ENCODE results near the gene AMOTL2.

The AMOTL2 gene

DNA sequence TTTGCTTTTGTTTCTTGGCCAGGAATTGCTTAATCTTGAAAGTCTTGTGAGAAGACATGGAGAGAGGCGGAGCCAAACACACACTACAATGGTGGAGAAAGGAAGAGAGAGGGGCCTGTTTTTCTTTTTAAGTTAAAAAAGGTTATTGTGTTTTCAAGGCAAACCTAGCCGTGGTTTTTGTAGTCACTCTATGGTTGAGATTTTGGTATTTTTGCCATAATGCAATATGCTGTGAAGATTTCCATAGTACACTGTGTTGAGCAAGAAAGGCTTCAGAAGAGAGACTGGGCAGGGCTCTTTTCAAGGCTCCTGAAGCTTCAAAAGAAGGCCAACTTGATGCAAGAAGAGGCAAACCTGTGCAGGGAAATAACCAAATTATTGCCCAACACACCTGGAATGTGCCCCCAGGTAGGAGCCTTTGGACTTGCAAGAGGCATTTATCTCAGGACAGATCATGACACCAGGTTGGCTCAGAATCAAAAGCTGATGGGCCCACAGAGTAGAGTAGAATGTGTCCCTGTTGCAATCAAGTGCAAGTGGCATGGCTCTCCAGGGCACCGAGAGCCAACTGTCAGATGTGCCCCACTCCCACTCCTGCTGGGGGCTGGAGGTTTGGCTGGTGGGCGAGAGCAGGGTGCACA lies 22.1 kb downstream of the AMOTL2 start:
- no peak for DNase-seq (ENCODE audit: low spot score)

DNA sequence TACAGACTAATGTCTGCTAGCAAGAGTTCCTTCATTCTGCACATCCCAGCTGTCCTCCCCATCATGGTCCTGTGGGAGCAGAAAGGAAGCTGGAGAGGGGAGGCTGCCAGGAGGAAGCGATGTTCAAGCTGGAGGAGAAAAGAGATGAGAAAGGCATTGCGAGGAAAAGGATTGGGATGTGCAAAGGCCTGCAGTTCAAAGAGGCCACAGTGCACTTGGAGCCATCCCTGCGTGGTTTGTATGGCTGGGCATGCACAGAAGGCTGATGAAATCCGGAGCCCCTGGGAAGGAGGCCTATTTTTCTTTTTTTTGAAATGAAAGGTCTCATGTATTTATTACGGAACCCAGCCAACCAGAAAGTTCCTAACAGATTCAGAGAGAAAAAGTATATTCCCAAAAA lies 22.8 kb downstream of the AMOTL2 start:
- no peak for DNase-seq (ENCODE audit: low spot score)

DNA sequence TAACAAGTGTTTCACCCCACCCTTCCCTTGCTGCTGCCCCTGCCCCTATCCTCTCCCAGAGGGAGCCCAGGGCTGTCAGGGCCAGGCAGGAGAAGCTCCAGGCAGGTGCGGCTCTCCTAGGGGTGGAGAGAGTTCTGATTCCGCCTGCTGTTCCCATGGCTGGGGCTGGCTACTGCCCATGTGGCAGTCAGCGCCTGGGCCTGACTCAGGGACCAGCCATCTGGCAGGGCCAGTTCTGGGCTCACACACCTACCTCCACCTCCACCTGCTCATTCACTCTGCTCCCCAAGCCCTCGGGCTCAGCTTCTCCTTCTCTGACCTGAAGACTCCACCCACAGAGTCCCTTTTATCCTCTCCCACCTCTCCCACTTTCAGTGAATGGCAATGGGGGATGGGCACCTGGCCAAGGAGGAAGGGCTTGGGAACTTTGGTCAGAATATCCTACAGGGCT lies 23.4 kb downstream of the AMOTL2 start:
- DNase-seq (ENCODE audit: low spot score), result no peak

DNA sequence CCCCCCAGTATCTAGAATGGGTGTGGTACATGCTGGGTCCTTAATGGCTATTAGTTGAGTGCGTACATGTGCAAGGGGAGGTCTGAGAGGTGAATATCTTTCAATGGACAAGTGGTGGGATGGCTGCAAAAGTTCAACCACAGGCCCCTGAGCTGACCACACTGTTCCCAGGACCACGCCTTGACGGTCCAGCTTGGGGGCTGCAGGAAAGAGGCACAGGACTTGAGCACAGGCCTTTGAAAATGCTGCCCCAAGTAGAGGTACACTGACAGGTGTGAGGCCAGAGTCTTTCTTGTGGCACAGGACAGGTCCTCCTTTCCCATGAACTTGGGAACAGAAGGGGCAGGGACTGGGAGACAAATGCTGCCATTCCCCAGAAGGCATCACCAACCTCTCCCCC lies 24.0 kb downstream of the AMOTL2 start:
- no peak for DNase-seq (ENCODE audit: low spot score)

DNA sequence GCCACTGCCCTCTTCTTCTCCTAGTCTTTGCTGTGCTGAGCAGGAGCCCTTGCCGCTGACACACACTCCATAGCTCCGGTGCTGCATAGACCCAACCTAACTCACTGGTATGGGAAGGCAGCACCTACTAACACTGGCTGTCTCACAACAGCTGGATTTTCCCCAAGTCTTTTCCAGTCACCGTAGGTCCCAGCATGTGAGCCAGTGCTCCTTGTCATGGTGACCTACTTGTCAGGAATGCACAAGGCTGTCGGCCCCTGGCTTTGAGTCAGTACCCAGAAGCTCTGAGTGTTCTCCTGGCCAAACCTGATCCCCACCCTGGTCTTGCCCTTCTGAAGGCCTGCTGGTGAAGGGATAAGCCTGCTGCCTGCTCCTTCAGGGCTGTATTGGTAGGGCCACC lies 25.7 kb downstream of the AMOTL2 start:
- no peak for DNase-seq (ENCODE audit: low spot score)

DNA sequence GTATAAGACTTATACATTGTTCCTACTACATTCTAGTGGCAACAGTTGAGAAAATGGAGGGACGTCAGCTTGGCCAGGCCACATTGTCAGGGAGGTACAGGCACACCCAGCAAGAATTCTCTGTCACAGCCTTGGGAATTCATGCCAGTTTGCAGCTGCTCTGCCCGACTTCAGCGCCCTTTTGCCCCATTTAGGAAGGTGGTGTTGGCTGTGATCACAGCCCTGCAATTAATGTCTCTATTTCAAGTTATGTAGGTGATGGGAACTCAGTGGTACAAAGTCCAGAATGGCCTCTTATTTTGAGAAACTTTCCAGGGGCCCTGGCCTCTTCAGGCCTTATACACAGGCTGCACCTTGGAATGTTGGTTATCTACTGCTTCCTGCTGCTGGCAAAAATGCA lies 26.7 kb downstream of the AMOTL2 start:
- DNase-seq (ENCODE audit: low spot score), result no peak

DNA sequence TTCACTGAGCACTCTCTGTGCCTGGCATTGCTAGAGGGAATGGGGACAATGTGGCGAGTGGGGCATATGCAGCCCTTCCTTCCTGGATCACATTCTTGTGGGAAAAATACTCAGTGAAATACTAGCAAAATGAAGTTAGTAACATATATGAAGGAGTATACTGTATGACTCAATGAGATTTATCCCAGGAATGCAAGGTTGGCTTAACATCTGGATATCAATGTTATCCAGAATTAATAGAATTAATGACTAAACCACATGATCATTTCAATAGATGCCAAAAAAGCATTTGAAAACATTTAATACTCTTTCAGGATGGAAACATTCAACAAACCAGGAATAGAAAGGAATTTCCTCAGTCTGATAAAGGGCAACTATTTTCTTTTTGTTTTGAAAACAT lies 27.5 kb downstream of the AMOTL2 start:
- no peak for DNase-seq (ENCODE audit: low spot score)

DNA sequence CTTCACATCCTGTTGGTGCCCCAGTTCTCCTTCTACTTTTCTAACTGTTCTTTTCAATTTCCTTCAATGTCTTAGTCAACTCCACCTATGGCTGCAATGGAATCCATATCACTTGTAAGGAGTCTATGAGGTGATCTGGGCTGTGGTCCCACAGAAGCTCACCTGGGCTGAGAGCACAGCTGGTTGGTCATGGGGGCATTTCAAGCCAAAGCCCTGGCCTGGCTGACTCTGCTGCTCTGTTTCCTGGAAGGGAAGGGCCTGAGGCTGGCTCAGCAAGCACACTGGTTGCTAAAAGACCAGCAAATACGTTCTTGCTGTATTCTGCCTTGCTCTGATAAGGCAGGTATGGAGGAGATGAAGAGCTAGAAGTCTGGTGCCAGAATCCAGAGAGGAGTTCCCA lies 29.0 kb downstream of the AMOTL2 start:
- DNase-seq (ENCODE audit: low spot score), result no peak

DNA sequence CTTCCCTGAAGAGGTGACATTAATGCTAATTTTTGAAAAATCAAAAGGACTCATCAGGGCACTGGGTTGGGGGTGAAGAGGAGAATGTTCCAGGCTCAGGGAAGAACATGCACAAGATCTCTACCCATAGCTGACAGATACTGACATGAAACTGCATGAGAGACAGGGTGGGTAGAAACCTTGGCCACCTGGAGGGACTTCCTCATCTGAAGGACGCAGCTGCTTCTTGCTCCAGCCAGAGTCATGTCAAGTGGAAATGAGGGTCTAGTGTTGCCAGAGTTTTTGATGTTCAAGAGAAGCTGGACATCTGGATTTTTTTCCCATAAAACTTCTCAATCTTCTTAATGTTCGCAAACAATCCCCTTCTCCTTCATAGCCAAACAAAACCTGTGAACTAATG lies 29.7 kb downstream of the AMOTL2 start:
- no peak for DNase-seq (ENCODE audit: low spot score)

DNA sequence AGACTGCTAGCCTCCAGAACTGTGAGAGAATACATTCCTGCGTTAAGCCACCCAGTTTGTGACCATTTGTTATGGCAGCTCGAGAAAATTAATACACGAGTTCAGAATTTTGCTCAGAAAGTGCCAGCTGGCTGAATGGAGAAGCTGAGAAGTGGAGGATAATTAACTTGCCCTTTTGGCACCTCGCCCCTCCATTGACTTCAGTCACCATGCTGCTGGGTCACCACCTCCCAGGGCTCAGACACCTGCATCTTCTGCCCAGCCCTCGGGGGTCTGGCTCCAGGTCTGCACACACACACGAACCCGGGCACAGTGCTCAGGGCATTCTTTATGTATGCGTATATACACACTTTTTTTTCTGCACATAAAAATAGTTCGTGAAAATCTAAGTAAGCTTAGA lies 32.0 kb downstream of the AMOTL2 start:
- DNase-seq (ENCODE audit: low spot score), result no peak

DNA sequence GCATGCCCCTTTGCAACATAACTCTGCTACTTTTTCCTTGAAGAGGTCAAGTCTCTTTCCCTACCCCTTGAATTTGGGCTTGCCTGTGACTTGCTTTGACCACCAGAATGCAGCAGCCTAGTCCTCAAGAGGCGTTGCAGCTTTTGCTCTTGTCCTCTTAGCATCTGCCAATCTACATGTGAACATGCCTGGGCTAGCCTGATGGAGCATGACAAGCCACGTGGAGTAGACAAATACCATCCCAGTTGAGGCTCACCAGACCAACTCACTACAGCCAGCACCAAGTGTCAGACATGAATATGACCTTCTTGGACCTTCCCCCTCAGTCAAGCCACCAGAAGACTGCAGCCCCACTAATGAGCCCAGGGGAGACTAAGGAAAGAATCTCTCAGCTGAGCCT lies 32.9 kb downstream of the AMOTL2 start:
- no peak for DNase-seq (ENCODE audit: low spot score)

DNA sequence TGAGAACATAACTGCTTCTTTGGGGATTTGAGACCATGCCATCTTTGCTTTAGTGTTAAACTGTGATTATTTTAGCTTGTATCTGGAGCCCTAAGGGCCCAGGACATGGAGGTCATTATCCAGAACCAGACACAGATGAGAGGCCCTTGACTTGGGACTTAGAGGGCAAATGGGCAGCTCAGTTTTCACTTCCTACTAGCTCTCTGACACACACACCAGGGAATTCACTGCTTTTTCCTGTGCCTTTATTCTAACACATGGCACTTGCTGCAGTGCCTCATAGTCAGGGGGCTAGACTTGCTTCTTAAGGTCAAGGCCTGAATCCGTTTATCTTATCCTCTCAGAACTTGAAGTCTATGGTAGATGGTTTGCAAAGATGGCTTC lies 33.3 kb downstream of the AMOTL2 start:
- DNase-seq (ENCODE audit: low spot score), result no peak

DNA sequence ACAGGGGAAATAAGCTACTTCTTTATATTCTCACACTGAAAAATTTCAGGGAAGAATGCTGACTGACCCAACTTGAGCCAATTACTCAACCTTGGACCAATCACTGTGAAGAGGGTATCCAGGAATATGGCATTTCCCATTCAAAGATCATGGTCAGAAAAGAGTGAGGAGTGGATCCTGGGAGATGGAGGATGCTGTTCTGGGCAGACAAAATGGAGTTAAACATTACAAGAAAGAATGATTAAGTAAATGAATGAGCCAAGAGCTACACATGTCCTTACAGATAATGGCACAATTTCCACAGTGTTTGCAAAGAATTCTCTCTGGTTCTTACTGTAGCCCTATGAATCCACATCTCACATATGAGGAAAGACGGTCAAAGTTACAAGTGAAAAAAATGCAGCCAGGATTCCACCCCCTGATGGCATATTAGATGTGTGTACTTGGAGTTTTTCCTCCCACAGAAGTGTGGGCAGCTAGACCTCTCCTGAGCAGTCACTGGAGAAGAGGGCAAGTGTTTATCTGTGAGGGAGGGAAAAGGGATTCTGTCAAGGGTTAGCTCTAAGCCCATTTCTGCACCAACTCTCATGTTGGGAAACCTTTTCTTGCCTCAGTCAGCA lies 33.8 kb downstream of the AMOTL2 start:
- no peak for DNase-seq (ENCODE audit: low spot score)

DNA sequence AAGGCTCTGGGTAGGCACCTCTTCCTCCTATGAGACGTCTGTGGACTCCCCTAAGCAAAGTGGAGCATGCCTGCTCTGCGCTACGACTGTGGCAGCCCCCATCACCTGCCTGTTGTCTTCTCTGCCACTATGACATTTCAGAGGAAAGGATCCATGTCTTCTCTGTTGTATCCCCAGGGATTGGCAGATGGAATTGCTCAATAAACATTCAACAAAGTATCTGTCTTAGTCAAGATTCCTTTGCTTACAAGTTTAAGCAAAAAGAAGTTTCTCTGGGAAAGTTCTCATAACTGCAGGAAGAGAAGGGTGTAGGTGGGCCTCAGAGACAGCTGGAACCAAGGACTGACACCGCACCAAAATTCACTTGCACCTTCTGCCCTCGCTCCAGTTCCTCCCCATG lies 34.3 kb downstream of the AMOTL2 start:
- DNase-seq (ENCODE audit: low spot score), result no peak

DNA sequence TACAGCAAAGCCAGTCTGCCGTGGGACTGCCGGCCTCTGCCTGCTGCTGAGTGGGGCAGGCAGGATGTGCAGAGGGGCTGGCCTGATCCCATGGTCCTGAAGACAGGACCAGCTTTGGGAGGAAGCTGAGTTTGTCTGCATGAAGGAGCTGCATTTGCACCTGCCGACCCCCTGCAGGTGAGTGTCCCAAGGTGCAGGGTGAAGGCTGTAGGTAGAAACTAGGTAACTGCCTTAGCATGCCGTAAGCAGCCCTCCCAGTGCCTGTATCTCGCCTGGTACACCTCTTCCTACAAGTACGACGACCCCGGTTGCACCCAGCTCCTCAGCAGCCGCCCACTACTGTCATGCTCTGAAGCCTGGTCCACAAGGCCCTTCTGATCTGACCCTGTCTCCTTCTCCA lies 34.9 kb downstream of the AMOTL2 start:
- DNase-seq (ENCODE audit: low spot score), result no peak

DNA sequence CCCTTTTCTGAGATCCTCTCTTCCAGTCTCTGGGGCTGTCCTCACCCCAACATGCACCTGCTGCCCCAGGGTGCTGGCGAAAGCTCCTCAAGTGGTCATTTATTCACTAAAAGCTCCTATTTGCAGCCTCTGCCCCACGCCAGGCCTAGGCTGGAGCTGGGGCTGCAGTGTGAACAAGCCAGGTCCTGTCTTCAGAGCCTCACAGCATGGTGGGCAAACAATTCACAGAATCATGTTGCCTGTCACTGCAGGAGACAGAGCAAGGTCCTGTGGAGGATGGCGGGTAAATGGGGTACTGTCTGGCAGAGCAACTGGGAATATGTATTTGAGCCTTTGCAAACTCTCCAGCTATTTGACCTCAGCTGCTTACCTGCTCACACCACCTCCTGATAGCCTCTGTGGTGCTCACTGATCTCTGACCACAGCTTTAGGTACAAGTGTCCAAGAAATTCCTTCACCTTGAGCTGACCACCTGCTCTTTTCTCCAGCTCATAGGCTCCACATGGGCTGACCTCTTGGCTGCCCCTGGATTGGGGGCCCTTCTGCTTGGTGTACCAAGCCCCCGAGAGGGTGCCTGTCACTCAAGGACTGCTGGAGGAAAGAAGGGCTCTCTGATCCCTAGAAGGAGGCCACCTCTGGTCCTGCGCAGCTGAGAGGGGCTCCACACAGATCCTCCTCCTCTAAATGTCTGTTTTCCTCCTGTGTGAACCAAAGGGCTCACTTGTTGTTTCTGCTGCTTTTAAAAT lies 35.6 kb downstream of the AMOTL2 start:
- DNase-seq (ENCODE audit: low spot score), result no peak

DNA sequence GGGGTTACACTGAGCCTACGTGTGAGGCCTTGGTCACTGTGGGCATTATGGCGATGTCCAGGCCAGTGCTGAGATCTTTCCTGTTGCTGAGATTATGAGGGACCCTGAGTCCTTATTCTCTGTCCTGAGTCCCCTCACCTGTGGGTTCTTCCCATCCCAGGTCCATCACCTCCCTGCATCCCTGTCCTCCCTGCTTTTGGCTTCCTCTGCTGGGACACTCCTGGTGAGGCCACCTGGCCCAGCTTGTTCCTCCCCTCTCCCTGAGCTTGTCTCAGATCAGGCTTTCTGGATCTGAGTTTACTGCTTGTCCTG lies 36.1 kb downstream of the AMOTL2 start:
- no peak for DNase-seq (ENCODE audit: low spot score)

DNA sequence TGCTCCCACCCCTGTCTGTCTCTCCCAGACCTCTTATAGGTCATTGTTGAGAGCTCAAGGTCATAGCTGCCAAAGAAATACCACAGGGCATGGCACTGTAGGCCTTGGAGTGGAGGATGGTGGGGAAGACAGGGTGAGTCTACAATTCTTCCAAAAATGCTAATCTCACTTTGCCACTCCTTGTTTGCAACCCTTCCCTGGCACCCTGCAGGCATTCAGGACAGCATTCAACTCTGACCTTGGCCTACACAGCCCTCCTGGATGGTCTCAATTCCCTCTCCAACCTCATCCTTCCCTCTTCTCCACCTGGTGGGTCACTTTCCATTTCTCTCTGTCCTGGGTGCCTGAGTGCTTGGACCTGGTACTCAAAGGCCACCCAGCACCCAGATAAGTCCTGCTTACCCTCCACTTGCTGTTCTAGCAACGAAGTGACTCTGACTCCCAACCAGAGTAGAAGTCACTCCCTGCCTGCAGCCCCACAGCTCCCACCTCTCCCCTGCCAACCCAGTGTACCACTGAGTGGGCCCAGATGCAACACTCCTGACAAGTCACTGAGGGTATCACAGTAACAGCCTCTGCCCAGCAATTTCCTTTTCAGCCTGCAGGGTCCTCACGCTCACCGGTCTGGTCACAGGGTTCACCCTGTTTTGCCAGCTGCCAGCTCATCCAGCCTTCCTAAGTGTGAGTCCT lies 36.6 kb downstream of the AMOTL2 start:
- no peak for DNase-seq (ENCODE audit: low spot score)

DNA sequence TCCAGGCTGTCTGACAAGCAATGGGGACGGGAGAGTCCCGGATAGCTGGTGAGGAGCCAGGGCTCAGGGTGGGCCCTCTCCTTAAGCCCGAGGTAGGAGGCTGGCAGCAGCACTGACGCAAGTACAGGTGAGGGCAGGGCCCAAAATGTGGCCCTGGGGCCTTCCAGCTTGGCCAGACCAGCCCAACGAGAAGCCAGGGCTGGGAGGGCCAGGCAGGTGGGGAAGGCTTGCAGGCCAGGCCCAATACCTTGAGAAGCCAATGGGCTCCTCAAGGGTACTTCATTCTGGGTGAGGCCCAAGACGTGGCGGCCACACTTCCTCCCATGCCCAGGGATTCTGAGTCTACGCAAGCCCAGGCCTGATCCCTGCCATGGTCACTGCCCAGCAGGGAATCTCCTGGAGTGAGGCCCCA lies 37.2 kb downstream of the AMOTL2 start:
- DNase-seq (ENCODE audit: low spot score), result no peak

DNA sequence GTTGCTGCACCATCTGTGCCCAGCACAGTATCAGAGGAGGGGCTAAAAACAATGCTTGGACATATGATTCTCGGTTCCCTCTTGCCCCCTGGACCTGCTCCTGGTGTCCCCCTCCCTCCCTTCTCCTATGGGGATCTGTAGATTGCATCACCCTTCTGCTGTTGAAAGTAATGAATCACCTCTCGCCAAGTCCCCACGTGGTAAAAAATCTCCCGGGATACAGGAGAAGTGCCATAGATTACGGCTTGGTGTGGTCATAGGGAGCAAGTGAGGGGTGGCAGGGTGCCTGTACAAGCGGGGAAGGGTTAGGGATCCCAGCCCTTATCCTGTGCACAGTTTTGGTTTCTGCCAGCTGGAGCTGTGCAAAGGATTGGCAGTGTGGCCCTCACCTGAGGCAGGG lies 37.7 kb downstream of the AMOTL2 start:
- DNase-seq (ENCODE audit: low spot score), result no peak

DNA sequence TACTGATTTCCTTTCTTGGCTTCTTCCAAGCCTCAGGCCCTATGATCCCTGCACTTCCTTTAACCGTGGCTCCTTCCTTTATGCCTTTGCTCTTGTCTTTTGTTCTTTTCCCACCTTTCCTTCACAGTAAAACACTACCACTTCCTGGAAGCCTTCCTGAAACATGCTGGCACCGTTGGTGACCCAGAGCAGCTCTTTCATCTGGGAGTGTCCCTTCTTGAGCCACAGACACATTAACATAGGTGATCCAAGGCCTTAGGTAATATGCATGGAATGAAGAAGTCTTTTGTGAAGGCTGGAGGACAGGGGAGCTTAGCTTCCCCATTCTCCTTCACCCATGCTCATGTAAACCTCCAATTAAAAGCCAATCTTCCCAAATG lies 39.4 kb downstream of the AMOTL2 start:
- DNase-seq (ENCODE audit: low spot score), result no peak

DNA sequence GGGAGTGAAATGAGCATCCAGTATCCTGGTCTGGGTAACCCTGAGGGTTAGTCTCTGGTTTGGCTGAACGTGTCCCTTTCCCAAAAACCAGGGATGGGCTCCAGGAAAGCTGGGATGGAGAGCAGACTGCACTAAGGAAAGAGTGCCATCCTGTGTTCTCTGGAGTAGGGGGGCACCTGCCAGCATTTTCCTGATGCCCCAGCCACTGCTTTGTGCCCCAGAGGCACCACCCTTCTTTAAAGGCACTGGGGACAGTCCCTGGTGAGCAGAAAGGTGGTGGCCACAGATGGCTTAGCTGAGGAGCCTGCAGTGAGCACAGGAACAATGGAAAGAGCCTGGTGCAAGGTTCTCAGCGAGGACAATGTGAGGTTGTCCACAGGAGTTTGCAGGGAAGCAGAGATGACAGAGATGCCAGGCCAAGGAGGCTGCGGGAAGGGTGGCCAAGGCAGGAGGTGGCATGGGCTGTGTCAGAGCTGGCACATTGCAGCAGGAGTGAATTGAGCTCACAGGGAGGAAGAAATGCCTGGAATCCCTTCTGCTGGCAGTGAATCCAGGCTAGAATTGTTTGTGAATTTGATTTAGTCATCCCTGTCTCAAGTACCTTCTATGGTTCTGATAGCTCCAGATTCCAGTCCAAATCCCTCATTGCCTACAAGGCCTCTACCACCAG lies 39.9 kb downstream of the AMOTL2 start:
- no peak for DNase-seq (ENCODE audit: low spot score)

All from kidney capillary endothelial cell (primary cell).